H1 (cell line): ENCODE measurements around the gene MAS1. TPM values are rescaled to one million over a fixed set of nuclear protein-coding genes. Genes with fewer than 3 reads are reported as not detected.

Experiments
- CTCF ChIA-PET: fragments of 300-600 bp; sonication (Branson Sonifier 250); formaldehyde crosslinking; loops from one replicate; lab custom pipeline; 2021; ENCODE audit not compliant: partially characterized antibody; lab: Charles Lee
- POLR2A ChIA-PET: fragments of 300-600 bp; sonication (Branson Sonifier 250); formaldehyde crosslinking; loops from one replicate; lab custom pipeline; 2021; ENCODE audit warnings: inconsistent platforms; ENCODE audit not compliant: partially characterized antibody; lab: Charles Lee
- DNase-seq, 2 experiments: peaks; one replicate each; pipeline versions ENCODE4 v3.0.0 to v3.0.0-alpha.2; 2010 to 2022; ENCODE audit warnings: low spot score in 2 of 2, low read depth in 1 of 2, mixed read lengths in 1 of 2
- FAIRE-seq: peaks from 2 replicates; lab custom pipeline; 2011; peaks lifted over from hg19 to GRCh38; lab: Jason Lieb, UNC
- H2AFZ ChIP-seq: 2 replicates; pipeline ENCODE4 v1.8.1; 2012; ENCODE audit warnings: low read length, inconsistent platforms
- H2AK5ac ChIP-seq: 2 replicates; pipeline ENCODE4 v1.6.1; 2013; ENCODE audit warnings: low read depth, low read length
- H2BK120ac ChIP-seq: replicated peaks from 2 replicates; pipeline ENCODE3; 2013; ENCODE audit warnings: low read depth, low read length, inconsistent platforms
- H2BK12ac ChIP-seq: 2 replicates; pipeline ENCODE4 v1.6.1; 2013; ENCODE audit warnings: low read depth, low read length
- H2BK15ac ChIP-seq: 2 replicates; pipeline ENCODE4 v1.6.1; 2013; ENCODE audit warnings: low read length
- H2BK20ac ChIP-seq: 2 replicates; pipeline ENCODE4 v1.6.1; 2013; ENCODE audit warnings: low read length
- H2BK5ac ChIP-seq: 2 replicates; pipeline ENCODE4 v1.6.1; 2013; ENCODE audit warnings: low read depth, low read length
- H3K14ac ChIP-seq: 2 replicates; pipeline ENCODE4 v1.6.1; 2013; ENCODE audit warnings: inconsistent platforms; ENCODE audit not compliant: insufficient read length
- H3K18ac ChIP-seq: 2 replicates; pipeline ENCODE4 v1.6.1; 2013; ENCODE audit warnings: low read length; ENCODE audit errors: extremely low read depth
- H3K23ac ChIP-seq: 2 replicates; pipeline ENCODE4 v1.6.1; 2013; ENCODE audit warnings: inconsistent platforms; ENCODE audit not compliant: insufficient read length
- H3K23me2 ChIP-seq: 2 replicates; pipeline ENCODE4 v1.6.1; 2013; ENCODE audit warnings: low read depth, low read length
- H3K27ac ChIP-seq: 2 replicates; pipeline ENCODE4 v1.6.1; 2011; ENCODE audit warnings: low read depth, low read length, inconsistent platforms
- H3K27me3 ChIP-seq, 4 experiments: replicated peaks in 1 of 4; 1 replicate in 1 of 4; 2 replicates in 3 of 4; pipeline versions ENCODE4 v1.6.1 to v1.8.1; 2011 to 2013; ENCODE audit warnings: low read length in 3 of 4, mild to moderate bottlenecking in 3 of 4, inconsistent platforms in 2 of 4, mixed read lengths in 2 of 4, moderate library complexity in 1 of 4; ENCODE audit not compliant: control insufficient read depth in 3 of 4, insufficient read depth in 3 of 4; ENCODE audit errors: extremely low read depth in 1 of 4
- H3K36me3 ChIP-seq, 4 experiments: 2 replicates each; pipeline versions ENCODE4 v1.6.1 to v1.8.1; 2011 to 2013; ENCODE audit warnings: mild to moderate bottlenecking in 4 of 4, low read length in 3 of 4, moderate library complexity in 2 of 4, control low read depth in 1 of 4, inconsistent platforms in 1 of 4; ENCODE audit not compliant: insufficient read depth in 4 of 4, control insufficient read depth in 2 of 4
- H3K4ac ChIP-seq: replicated peaks from 2 replicates; pipeline ENCODE3; 2013; ENCODE audit warnings: low read length, low read depth, mixed read lengths, inconsistent platforms; ENCODE audit not compliant: insufficient read length
- H3K4me1 ChIP-seq, 4 experiments: replicated peaks in 1 of 4; 1 replicate in 1 of 4; 2 replicates in 3 of 4; pipeline versions ENCODE4 v1.6.1 to v1.8.1; 2011 to 2013; ENCODE audit warnings: low read length in 3 of 4, inconsistent platforms in 2 of 4, mixed read lengths in 1 of 4; ENCODE audit not compliant: insufficient read depth in 4 of 4, control insufficient read depth in 3 of 4
- H3K4me2 ChIP-seq, 2 experiments: 2 replicates each; pipeline versions ENCODE4 v1.6.1 to v1.8.1; 2011 to 2013; ENCODE audit warnings: low read depth in 2 of 2, low read length in 2 of 2, control low read depth in 1 of 2, inconsistent platforms in 1 of 2, mild to moderate bottlenecking in 1 of 2; ENCODE audit not compliant: insufficient read depth in 1 of 2
- H3K4me3 ChIP-seq, 4 experiments: fragments of 200-600, 300-600 bp in 1 of 4; sonication (generic), shearing (Covaris generic), sonication (Bioruptor Twin) in 1 of 4; 2 replicates each; pipeline versions ENCODE4 v1.5.1 to v1.8.1; 2011 to 2016; ENCODE audit warnings: low read length in 4 of 4, low read depth in 3 of 4, control low read depth in 2 of 4, inconsistent platforms in 2 of 4, mild to moderate bottlenecking in 2 of 4, mixed read lengths in 1 of 4, moderate library complexity in 1 of 4; ENCODE audit not compliant: insufficient read depth in 2 of 4; ENCODE audit errors: extremely low read depth in 1 of 4
- H3K56ac ChIP-seq: replicated peaks from 2 replicates; pipeline ENCODE3; 2013; ENCODE audit warnings: low read depth, mild to moderate bottlenecking, mixed read lengths, low read length, inconsistent platforms; ENCODE audit not compliant: insufficient read length
- H3K79me1 ChIP-seq: 2 replicates; pipeline ENCODE4 v1.6.1; 2013; ENCODE audit warnings: low read depth, low read length, control low read depth
- H3K79me2 ChIP-seq, 2 experiments: 2 replicates each; pipeline versions ENCODE4 v1.6.1 to v1.8.1; 2012 to 2013; ENCODE audit warnings: low read length in 2 of 2, mild to moderate bottlenecking in 2 of 2, inconsistent platforms in 1 of 2; ENCODE audit not compliant: insufficient read depth in 2 of 2, control insufficient read depth in 1 of 2
- H3K9ac ChIP-seq, 4 experiments: replicated peaks in 1 of 4; 1 replicate in 1 of 4; 2 replicates in 3 of 4; pipeline versions ENCODE4 v1.6.1 to v1.8.1; 2011 to 2013; ENCODE audit warnings: low read depth in 3 of 4, low read length in 3 of 4, control low read depth in 2 of 4, mild to moderate bottlenecking in 2 of 4, moderate library complexity in 2 of 4, inconsistent platforms in 1 of 4; ENCODE audit errors: extremely low read depth in 1 of 4
- H3K9me3 ChIP-seq, 2 experiments: 2 replicates each; pipeline versions ENCODE4 v1.6.1 to v1.8.1; 2012 to 2013; ENCODE audit warnings: mild to moderate bottlenecking in 2 of 2, moderate library complexity in 2 of 2, control low read depth in 1 of 2, inconsistent platforms in 1 of 2, low read depth in 1 of 2, low read length in 1 of 2, mixed read lengths in 1 of 2; ENCODE audit not compliant: insufficient read depth in 2 of 2
- H4K20me1 ChIP-seq, 2 experiments: replicated peaks in 1 of 2; 2 replicates each; pipeline versions ENCODE3 to v1.8.1; 2011 to 2013; ENCODE audit warnings: inconsistent platforms in 2 of 2, low read length in 2 of 2, mild to moderate bottlenecking in 1 of 2; ENCODE audit not compliant: insufficient read depth in 2 of 2, control insufficient read depth in 1 of 2
- H4K5ac ChIP-seq: 2 replicates; pipeline ENCODE4 v1.6.1; 2013; ENCODE audit warnings: low read length, low read depth, mixed read lengths, inconsistent platforms; ENCODE audit not compliant: insufficient read length
- H4K8ac ChIP-seq: 2 replicates; pipeline ENCODE4 v1.8.0; 2013; ENCODE audit warnings: mild to moderate bottlenecking, moderate library complexity, low read length, inconsistent platforms; ENCODE audit not compliant: insufficient read depth; ENCODE audit errors: extremely low read depth
- H4K91ac ChIP-seq: replicated peaks from 2 replicates; pipeline ENCODE3; 2013; ENCODE audit warnings: low read length, mixed read lengths, inconsistent platforms; ENCODE audit not compliant: insufficient read length
- CBX8 ChIP-seq: fragments of 300-800, 300-1000 bp; sonication (generic); IDR thresholded peaks from 2 replicates; pipeline ENCODE4 v1.7.1; 2016; ENCODE audit warnings: low read depth, low read length, borderline replicate concordance
- CHD1 ChIP-seq: IDR thresholded peaks from 2 replicates; pipeline ENCODE4 v1.6.1; 2012; ENCODE audit warnings: low read depth, low read length, improper control_type of control experiment
- CTBP2 ChIP-seq: IDR thresholded peaks from 2 replicates; pipeline ENCODE4 v1.7.0; 2011; ENCODE audit warnings: borderline replicate concordance, mild to moderate bottlenecking, moderate library complexity, mixed read lengths, low read length; ENCODE audit not compliant: insufficient read depth, insufficient read length
- GABPA ChIP-seq: IDR thresholded peaks from 2 replicates; pipeline ENCODE4 v1.6.1; 2011; ENCODE audit warnings: mild to moderate bottlenecking, low read length, moderate library complexity, borderline replicate concordance; ENCODE audit not compliant: insufficient read depth
- POLR2AphosphoS5 ChIP-seq: IDR thresholded peaks from 2 replicates; pipeline ENCODE4 v1.6.1; 2011; ENCODE audit warnings: low read depth, low read length
- RXRA ChIP-seq: IDR thresholded peaks from 2 replicates; pipeline ENCODE4 v1.6.1; 2011; ENCODE audit warnings: low read depth, mild to moderate bottlenecking, low read length, moderate library complexity; ENCODE audit not compliant: insufficient read depth
- SIX5 ChIP-seq: IDR thresholded peaks from 2 replicates; pipeline ENCODE4 v1.6.1; 2011; ENCODE audit warnings: mild to moderate bottlenecking, low read depth, low read length
- TEAD4 ChIP-seq: IDR thresholded peaks from 2 replicates; pipeline ENCODE4 v1.6.1; 2012; ENCODE audit warnings: low read depth, low read length, inconsistent platforms, mixed read lengths
- WGBS, 2 experiments: shearing (Covaris generic) in 1 of 2; methylation state at CpG; one replicate each; pipeline versions ENCODE4 v1.1.6 to v1.1.7; 2013 to 2015; ENCODE audit warnings: low lambda C conversion rate in 2 of 2, mixed read lengths in 2 of 2, inconsistent platforms in 1 of 2, low coverage in 1 of 2, missing lambda C conversion rate in 1 of 2; ENCODE audit not compliant: insufficient replicate concordance in 2 of 2, insufficient coverage in 1 of 2, insufficient read length in 1 of 2; ENCODE audit errors: extremely low coverage in 1 of 2, missing lambda C conversion rate in 1 of 2; 5-methylcytosine and 5-hydroxymethylcytosine counted together
- polyA plus RNA-seq, 7 experiments: library from polyadenylated mRNA; depleted of rRNA in 3 of 7; stranded (reverse) in 5 of 7; unstranded in 2 of 7; fragments of >200 nt in 5 of 7; fragments of 200-250 nt in 2 of 7; gene quantifications; 1 replicate in 5 of 7; 2 replicates in 1 of 7; 4 replicates in 1 of 7; pipeline versions ENCODE4 v1.2.1 to v1.2.3, GENCODE V29; 2011 to 2013; ENCODE audit warnings: missing spikeins in 2 of 7, mixed read lengths in 2 of 7
- total RNA-seq: library from RNA; stranded (reverse); fragmentation: NEBNext Ultra II Directional; extraction: Animal tissue kit (Norgen Biotek cat#: 25700); gene quantifications from 2 replicates; pipeline ENCODE4 v1.2.1, GENCODE V29; 2021

Gene MAS1
- total and polyA plus RNA-seq, 2 of the 8 experiments (the other 6 are each of a cell fraction or from before 2014, with no cell fraction given) = 0.02 TPM; not detected in 1

DNA sequence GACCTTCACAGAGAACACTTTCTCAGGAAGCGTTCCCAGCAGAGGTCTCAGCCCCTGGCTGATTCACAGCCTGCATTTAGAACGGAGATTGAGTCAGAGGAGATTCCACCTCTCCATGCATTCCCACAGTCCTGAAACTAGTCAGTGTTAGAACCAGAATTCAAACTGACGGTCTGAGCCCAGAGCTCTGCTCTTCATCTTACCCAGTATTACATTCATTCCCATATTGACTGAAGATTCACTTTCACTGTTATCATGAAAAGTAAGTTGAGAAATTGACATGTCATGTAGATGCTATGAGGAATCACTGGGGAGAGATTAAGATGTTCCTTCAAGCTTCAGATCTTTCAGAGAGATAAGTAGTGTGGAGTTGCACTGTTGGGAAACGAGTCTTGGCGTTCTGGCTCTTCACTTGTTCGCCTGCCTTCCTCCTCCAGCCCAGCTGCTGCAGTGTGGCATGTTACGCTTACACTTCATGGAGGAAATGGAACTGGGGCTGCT is 28.3 kb downstream of the MAS1 start:
- H2BK15ac ChIP-seq = no peak overlapping the region
- no peak for FAIRE-seq

More for the DNA sequence above, 28.3 kb downstream of the MAS1 start:
- no peak overlapping the region for H3K14ac ChIP-seq
- TF ChIP-seq GABPA = no peak
- TF ChIP-seq CHD1 = no peak
- no peak for TF ChIP-seq CBX8
- no peak for TF ChIP-seq SIX5
- no peak for TF ChIP-seq CTBP2
- TF ChIP-seq POLR2AphosphoS5 = no peak
- no peak for TF ChIP-seq RXRA
- no peak for TF ChIP-seq TEAD4
- TF ChIP-seq, all 59 proteins: peak for 0
- H2AFZ ChIP-seq = no peak overlapping the region
- H4K20me1 ChIP-seq = no peaks in the 10 kb centered on the region
- H3K9me3 ChIP-seq = no peaks in the 10 kb centered on the region
- H3K27ac ChIP-seq = no peak overlapping the region
- ChIA-PET POLR2A (no interaction called here), CTCF (no interaction called here)
- no peak overlapping the region for H2BK5ac ChIP-seq
- H3K9ac ChIP-seq = no peak overlapping the region
- no peak overlapping the region for H3K4me2 ChIP-seq
- 95% methylated on average over 7 of the region's 7 CpGs; no CpG with 5 or more reads in 1 of the 2 experiments for WGBS, 2 experiments
- H4K5ac ChIP-seq = no peak overlapping the region
- DNase-seq = no peak
- H3K79me1 ChIP-seq = no peaks in the 10 kb centered on the region
- H2AK5ac ChIP-seq = no peak overlapping the region
- H2BK120ac ChIP-seq = no peak overlapping the region
- H3K23me2 ChIP-seq = no peaks in the 10 kb centered on the region
- H4K8ac ChIP-seq = no peak overlapping the region
- no peak overlapping the region for H3K56ac ChIP-seq
- no peak overlapping the region for H2BK12ac ChIP-seq
- H4K91ac ChIP-seq = no peak overlapping the region
- H3K27me3 ChIP-seq = no peaks in the 10 kb centered on the region
- H3K4me1 ChIP-seq = no peaks in the 10 kb centered on the region
- H3K79me2 ChIP-seq = no peaks in the 10 kb centered on the region
- H3K4ac ChIP-seq = no peak overlapping the region
- H3K18ac ChIP-seq = no peak overlapping the region
- no peak overlapping the region for H2BK20ac ChIP-seq
- H3K36me3 ChIP-seq = no peaks in the 10 kb centered on the region
- no peak overlapping the region for H3K23ac ChIP-seq
- no peak overlapping the region for H3K4me3 ChIP-seq
